Measurements from ENCODE around the gene DIPK1A.
A peak's percentile ranks its signal among the peaks of the same experiment; 100 is the strongest.
"Not testable (repeated sequence)": the region's sequence is repeated elsewhere in the genome, so short reads cannot be mapped to it uniquely, and the experiment has no call there.

Gene DIPK1A

GRCh38 chr1:92975551-92976232 is 14.4 kb upstream of the DIPK1A start:
- DNase-seq: no peak

DNA sequence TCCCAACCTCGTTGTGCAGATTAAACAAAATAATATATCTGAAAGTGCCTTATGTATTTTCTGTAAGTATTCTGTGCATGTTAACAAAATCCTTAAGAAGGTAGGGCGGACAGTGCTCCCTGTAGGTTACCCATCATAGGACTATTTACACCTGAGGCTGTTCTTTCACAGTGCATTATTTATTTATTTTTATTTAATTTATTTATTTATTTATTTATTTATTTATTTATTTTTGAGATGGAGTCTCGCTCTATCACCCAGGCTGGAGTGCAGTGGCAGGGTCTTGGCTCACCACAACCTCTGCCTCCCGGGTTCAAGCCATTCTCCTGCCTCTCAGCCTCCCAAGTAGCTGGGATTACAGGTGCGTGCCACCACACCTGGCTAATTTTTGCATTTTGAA is 12.8 kb upstream of the DIPK1A start:
- DNase-seq: not testable (repeated sequence)

- DNase-seq: no peak
Measured at GRCh38 chr1:92973203-92973897, 12.1 kb upstream of the DIPK1A start.

- DNase-seq: no peak
Measured at GRCh38 chr1:92972409-92973129, 11.3 kb upstream of the DIPK1A start.

- not testable (repeated sequence) for DNase-seq
Measured at GRCh38 chr1:92971932-92972331, 10.7 kb upstream of the DIPK1A start.

GRCh38 chr1:92970990-92971689 is 9.9 kb upstream of the DIPK1A start:
- DNase-seq: no peak

DNA sequence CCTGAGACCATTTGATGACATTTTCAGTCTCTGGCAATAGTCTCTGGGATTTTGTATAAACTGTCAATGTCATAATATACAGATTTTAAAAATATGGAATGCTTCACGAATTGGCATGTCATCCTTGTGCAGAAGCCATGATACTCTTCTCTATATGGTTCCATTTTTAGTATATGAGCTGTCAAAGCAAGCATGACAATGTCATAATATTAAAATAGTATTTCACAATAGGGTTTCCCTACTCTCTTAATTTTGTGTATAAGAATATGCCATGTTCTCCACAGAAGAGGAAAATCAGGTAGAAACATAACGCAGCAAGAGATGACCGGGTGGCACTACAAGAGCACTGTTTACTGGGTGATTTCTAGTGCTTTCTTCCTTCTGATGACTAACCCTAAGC is 8.3 kb upstream of the DIPK1A start:
- no peak for DNase-seq

DNA sequence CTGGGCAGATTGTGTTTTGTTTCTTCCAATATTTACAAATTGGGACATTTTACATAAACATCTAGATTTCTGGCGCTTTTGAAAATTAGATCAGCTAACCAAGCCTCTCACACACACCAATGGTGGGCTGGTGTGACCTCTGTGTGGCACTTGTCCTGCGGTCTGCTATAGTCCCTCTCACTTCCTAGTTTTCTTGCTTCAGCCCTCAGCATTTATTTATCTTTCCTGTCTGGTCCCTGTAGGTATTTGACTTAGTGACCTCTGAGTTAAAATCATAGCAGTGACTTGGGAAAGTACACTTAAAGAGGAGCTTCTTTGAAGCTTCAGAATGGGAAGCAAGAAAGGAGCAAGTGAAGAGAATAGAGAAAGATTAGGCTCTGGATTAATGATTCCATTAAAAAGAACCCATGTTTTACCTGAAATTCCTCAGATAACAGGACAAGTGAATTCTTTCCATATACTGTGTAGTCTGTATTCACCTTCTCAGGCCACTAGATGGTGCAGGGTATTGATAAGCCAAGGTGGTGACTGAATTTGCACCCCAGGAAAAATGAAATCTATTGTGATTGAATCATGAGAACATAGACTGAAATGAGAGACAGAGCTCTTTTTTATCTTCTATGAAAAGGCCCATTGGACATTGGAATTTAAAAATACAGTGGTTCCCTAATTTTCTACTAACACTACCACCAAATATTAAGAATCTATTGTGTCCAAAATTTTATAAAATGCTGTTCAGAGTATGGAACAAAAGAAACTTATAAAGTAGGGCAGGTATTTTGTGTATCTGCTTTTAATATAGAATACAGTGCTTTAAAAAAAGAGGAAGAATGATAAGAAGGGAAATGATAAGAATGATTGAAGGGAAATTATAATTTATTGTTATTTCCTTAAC is 7.1 kb upstream of the DIPK1A start:
- DNase-seq: no peak

DNA sequence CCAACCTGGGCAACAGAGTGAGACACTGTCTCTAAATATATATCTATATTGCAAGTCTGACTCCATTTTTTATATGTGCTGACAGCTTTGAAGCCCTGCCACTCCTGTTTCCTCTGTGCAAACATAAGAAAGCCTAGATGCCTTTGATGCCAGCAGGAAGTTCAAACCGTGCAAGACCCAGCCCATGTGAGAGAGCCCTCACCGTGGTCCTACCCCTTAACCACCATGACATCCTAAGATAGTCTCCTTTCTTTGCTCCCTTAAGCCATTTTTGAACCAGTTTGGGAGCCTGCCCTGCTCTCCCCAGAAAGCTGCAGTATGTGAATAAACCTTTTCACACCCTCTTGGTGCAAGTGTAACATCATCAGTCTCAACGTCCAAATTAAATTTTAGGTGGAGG is 3.7 kb upstream of the DIPK1A start:
- peak; percentile 23 for DNase-seq

DNA sequence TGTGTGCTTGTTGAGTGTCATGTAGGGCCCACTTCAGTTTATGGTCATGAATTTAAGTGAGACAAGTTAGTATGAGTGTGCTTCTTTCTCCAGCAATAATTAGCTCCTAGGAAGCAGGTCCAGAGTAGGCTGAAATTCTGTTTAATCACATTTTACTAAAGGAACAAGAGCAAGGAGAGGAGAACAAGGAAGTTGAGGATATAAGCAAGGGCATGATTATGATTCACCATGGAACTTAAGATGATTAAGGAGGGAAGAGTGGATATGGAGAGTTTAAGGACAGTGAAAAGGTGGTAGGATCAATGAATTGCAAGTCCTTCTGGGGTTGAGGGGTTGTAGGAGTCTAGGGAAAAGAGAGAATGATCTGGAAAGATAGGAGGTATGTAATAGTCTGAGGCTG is 3.1 kb upstream of the DIPK1A start:
- DNase-seq: no peak

- peak; percentile 48 for DNase-seq
Measured at GRCh38 chr1:92961896-92962752, 862 bp upstream of the DIPK1A start.

DNA sequence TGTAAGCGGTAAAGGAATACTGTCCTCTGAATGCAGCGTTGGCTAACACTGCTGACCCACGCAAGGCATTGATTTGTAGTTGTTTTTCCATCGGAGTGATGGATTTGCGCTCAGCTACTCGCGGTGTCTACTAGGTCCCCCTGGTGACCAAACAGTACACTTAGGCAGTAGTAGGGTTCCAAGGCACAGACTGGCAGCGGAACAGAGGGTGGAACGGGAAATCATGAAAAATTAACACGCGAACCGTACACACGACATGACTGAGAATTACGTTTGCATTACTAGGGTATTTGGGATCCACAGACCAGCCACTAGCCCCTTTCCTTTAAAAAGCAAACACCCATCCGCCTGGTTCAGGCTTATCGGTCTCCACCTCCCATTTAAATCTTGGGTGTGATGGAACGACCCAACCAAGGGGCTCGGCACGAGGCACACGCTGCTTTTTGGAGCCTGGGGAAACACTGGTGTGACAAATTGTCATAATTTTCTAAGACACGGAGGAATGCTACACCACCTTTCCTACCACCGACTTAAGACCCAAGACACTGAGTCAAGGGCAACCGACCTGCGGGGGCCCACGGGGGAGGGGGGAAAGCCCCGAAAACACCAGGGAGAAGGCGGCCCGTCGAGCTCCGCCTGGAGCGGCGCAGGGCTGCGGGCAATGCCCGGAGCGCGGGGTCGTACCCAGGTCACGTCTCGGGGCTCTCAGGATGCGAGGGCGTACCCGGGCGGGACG is 699 bp downstream of the DIPK1A start:
- DNase-seq: peak; percentile 50

- no peak for DNase-seq
Measured at GRCh38 chr1:92958203-92958970, 2.9 kb downstream of the DIPK1A start.

- no peak for DNase-seq
Measured at GRCh38 chr1:92957030-92957734, 4.1 kb downstream of the DIPK1A start.

GRCh38 chr1:92956254-92957029 is 4.8 kb downstream of the DIPK1A start:
- no peak for DNase-seq

GRCh38 chr1:92953491-92953890 is 7.8 kb downstream of the DIPK1A start:
- no peak for DNase-seq

- no peak for DNase-seq
Measured at GRCh38 chr1:92952714-92953113, 8.5 kb downstream of the DIPK1A start.

- DNase-seq: no peak
Measured at GRCh38 chr1:92951141-92951582, 10.1 kb downstream of the DIPK1A start.
